Spleen (tissue), 7 donors: ENCODE data around the gene CHKA.

ENCODE experiments used
- POLR2A ChIP-seq, 3 donors: fragments of 450-650 bp; IDR thresholded peaks; one replicate each; pipeline ENCODE4 v1.5.1; 2017; ENCODE audit warnings: antibody characterized with exemption in 3 of 3, mild to moderate bottlenecking in 1 of 3
- POLR2AphosphoS5 ChIP-seq, 3 donors: sonication (generic); formaldehyde crosslinking; IDR thresholded peaks; one replicate each; pipeline ENCODE4 v1.5.1; 2017; ENCODE audit warnings: antibody characterized with exemption in 3 of 3
- TF ChIP-seq, protein P1 (sequence below), 11 experiments: fragments of 200-600 bp in 7 of 11; fragments of 450-650 bp in 4 of 11; sonication (generic) in 4 of 11; IDR thresholded peaks in 8 of 11; conservative IDR thresholded peaks in 3 of 11; 1 replicate in 7 of 11; 2 replicates in 4 of 11; pipeline versions ENCODE4 v1.4.0 to v1.8.0; 2016 to 2021; ENCODE audit warnings: antibody characterized with exemption in 11 of 11, inconsistent platforms in 4 of 11, mild to moderate bottlenecking in 1 of 11
- donor health status: DM: no; HTN: no; CAD: no; lungs with moderate emphysema.
- donor health status: DM: no; HTN: no; CAD: no.
- donor health status: DM: no; HTN: no; CAD: no.

DNA sequence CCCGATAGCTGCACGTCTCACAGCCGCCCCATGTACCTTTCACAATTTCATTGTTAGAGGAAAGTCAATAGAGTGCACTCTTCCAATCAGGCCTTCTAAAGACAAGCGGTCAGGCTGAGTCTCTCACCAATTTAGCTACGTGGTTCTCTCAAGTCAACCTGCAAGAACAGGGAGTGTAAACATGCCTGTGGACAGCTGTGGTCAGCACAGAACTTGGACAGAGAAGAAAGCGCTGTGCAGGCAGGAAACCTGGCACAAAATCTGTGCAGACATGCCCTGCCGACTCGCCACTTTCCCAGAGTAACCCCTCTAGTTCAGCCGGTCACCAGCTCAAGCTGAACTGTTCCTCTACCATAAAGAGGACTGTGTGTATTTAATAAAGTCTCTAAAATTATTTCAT is 39.5 kb downstream of the CHKA start:
- TF ChIP-seq POLR2A (IDR thresholded peaks at IDR 0.05) (no peak), POLR2AphosphoS5 (IDR thresholded peaks at IDR 0.05) (no peak)
- TF ChIP-seq, protein P1, sequence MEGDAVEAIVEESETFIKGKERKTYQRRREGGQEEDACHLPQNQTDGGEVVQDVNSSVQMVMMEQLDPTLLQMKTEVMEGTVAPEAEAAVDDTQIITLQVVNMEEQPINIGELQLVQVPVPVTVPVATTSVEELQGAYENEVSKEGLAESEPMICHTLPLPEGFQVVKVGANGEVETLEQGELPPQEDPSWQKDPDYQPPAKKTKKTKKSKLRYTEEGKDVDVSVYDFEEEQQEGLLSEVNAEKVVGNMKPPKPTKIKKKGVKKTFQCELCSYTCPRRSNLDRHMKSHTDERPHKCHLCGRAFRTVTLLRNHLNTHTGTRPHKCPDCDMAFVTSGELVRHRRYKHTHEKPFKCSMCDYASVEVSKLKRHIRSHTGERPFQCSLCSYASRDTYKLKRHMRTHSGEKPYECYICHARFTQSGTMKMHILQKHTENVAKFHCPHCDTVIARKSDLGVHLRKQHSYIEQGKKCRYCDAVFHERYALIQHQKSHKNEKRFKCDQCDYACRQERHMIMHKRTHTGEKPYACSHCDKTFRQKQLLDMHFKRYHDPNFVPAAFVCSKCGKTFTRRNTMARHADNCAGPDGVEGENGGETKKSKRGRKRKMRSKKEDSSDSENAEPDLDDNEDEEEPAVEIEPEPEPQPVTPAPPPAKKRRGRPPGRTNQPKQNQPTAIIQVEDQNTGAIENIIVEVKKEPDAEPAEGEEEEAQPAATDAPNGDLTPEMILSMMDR (IDR thresholded peaks at IDR 0.05 in 8 of 11, conservative IDR thresholded peaks at IDR 0.05 in 3 of 11) = no peak
